ENCODE results near the gene OPN1LW. TPM values are rescaled to one million over a fixed set of nuclear protein-coding genes. Genes with fewer than 3 reads are reported as not detected.

The OPN1LW gene
- total RNA-seq, 1 experiment from 2014 or later: not detected

- H3K79me2 ChIP-seq (ENCODE audit: low read length): no peaks in the 10 kb centered on the region
- no peaks in the 10 kb centered on the region for H3F3A ChIP-seq (ENCODE audit: low read length, unreplicated experiment)
- no peaks in the 10 kb centered on the region for H3K9me2 ChIP-seq (replicated peaks; ENCODE audit: low read length)
- H3K4me1 ChIP-seq (ENCODE audit: insufficient read depth, low read length): peaks cover 5% of the 10 kb centered on the region
- no peak for ATAC-seq
- no peak overlapping the region for H2AFZ ChIP-seq (ENCODE audit: low read length)
- ChIA-PET POLR2A (ENCODE audit: unreplicated experiment) (interaction anchor here (0.6 kb wide), 1 partner anchor 253 kb away, joined by 5 read pairs; no protein-coding TSS in a partner anchor), CTCF (interaction anchor here (0.5 kb wide), 1 partner anchor 16 kb away, joined by 15 read pairs; no protein-coding TSS in a partner anchor)
- no peaks in the 10 kb centered on the region for H3K27me3 ChIP-seq (ENCODE audit: low read length)
- no peaks in the 10 kb centered on the region for H3K36me3 ChIP-seq (ENCODE audit: low read depth, low read length)
- TF ChIP-seq EZH2phosphoT487 (IDR thresholded peaks at IDR 0.05; ENCODE audit: borderline replicate concordance, low read length): no peak
- no peak for TF ChIP-seq CTCF (conservative IDR thresholded peaks at IDR 0.05; ENCODE audit: low read depth, low read length)
- TF ChIP-seq EZH2 (IDR thresholded peaks at IDR 0.05; ENCODE audit: low read length, unreplicated experiment): no peak
- no TSS peak for BruUV-seq (replicated peaks)
- H3K4me2 ChIP-seq (ENCODE audit: low read length): no peak overlapping the region
- H3K27ac ChIP-seq (ENCODE audit: low read length): no peak overlapping the region
- H3K4me3 ChIP-seq (ENCODE audit: low read length): no peak overlapping the region
- H3K9ac ChIP-seq (ENCODE audit: low read length): no peak overlapping the region
- DNase-seq: no peak
- no peaks in the 10 kb centered on the region for H3K9me3 ChIP-seq (ENCODE audit: low read length)
- intact Hi-C loops (cut with micrococcal nuclease): no loop called here
- no peaks in the 10 kb centered on the region for H4K20me1 ChIP-seq (ENCODE audit: low read length)
These were observed 27.4 kb upstream of the OPN1LW start for GRCh38 chrX:154116426-154117211.

GRCh38 chrX:154117566-154117965 is 26.5 kb upstream of the OPN1LW start:
- intact Hi-C loops (cut with micrococcal nuclease): no loop called here
- no peak overlapping the region for H3K27ac ChIP-seq (ENCODE audit: low read length)
- no peak overlapping the region for H3K4me2 ChIP-seq (ENCODE audit: low read length)
- ATAC-seq: no peak
- no peak overlapping the region for H3K4me3 ChIP-seq (ENCODE audit: low read length)
- TF ChIP-seq EZH2phosphoT487 (IDR thresholded peaks at IDR 0.05; ENCODE audit: borderline replicate concordance, low read length) (no peak), CTCF (conservative IDR thresholded peaks at IDR 0.05; ENCODE audit: low read depth, low read length) (no peak), EZH2 (IDR thresholded peaks at IDR 0.05; ENCODE audit: low read length, unreplicated experiment) (no peak)
- no peaks in the 10 kb centered on the region for H3F3A ChIP-seq (ENCODE audit: low read length, unreplicated experiment)
- peaks cover 15% of the 10 kb centered on the region for H3K4me1 ChIP-seq (ENCODE audit: insufficient read depth, low read length)
- H3K9ac ChIP-seq (ENCODE audit: low read length): no peak overlapping the region
- ChIA-PET POLR2A (ENCODE audit: unreplicated experiment) (no interaction called here), CTCF (no interaction called here)
- no peaks in the 10 kb centered on the region for H3K27me3 ChIP-seq (ENCODE audit: low read length)
- no peaks in the 10 kb centered on the region for H3K9me3 ChIP-seq (ENCODE audit: low read length)
- H2AFZ ChIP-seq (ENCODE audit: low read length): no peak overlapping the region
- no peaks in the 10 kb centered on the region for H3K79me2 ChIP-seq (ENCODE audit: low read length)
- H3K36me3 ChIP-seq (ENCODE audit: low read depth, low read length): no peaks in the 10 kb centered on the region
- H4K20me1 ChIP-seq (ENCODE audit: low read length): no peaks in the 10 kb centered on the region
- H3K9me2 ChIP-seq (replicated peaks; ENCODE audit: low read length): no peaks in the 10 kb centered on the region
- no TSS peak for BruUV-seq (replicated peaks)
- no peak for DNase-seq

DNA sequence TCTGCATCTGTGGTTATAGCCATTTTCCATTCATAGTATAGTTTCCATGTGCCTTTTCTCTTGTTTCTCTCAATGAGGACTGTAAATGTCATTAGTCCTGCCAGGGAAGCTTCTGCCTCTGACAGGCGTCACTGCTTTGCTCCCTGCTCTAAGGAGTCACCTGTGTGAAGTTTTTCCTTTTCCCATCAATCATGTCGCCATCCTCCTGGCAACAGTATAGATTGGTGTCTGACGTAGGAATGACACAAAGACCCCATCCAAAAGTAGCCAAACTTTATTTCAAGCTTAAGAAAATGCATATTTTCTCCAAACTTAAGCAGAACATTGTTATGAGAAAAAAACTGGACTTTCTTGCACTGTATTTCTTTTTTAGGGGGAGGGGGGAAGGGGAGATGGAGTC is 23.5 kb upstream of the OPN1LW start:
- Histone ChIP-seq H4K20me1 (ENCODE audit: low read length) (no peaks in the 10 kb centered on the region), H3K9me2 (replicated peaks; ENCODE audit: low read length) (no peaks in the 10 kb centered on the region), H3K9ac (ENCODE audit: low read length) (no peak overlapping the region), H3K36me3 (ENCODE audit: low read depth, low read length) (no peaks in the 10 kb centered on the region), H3K9me3 (ENCODE audit: low read length) (no peaks in the 10 kb centered on the region), H2AFZ (ENCODE audit: low read length) (no peak overlapping the region), H3K79me2 (ENCODE audit: low read length) (no peaks in the 10 kb centered on the region), H3K4me3 (ENCODE audit: low read length) (no peak overlapping the region), H3K4me2 (ENCODE audit: low read length) (no peak overlapping the region), H3K27ac (ENCODE audit: low read length) (no peak overlapping the region), H3K27me3 (ENCODE audit: low read length) (no peaks in the 10 kb centered on the region), H3F3A (ENCODE audit: low read length, unreplicated experiment) (no peaks in the 10 kb centered on the region), H3K4me1 (ENCODE audit: insufficient read depth, low read length) (peaks cover 32% of the 10 kb centered on the region)
- ATAC-seq (no peak), DNase-seq (no peak)
- no peak for TF ChIP-seq CTCF (conservative IDR thresholded peaks at IDR 0.05; ENCODE audit: low read depth, low read length)
- no peak for TF ChIP-seq EZH2 (IDR thresholded peaks at IDR 0.05; ENCODE audit: low read length, unreplicated experiment)
- no peak for TF ChIP-seq EZH2phosphoT487 (IDR thresholded peaks at IDR 0.05; ENCODE audit: borderline replicate concordance, low read length)
- intact Hi-C loops (cut with micrococcal nuclease): no loop called here
- no TSS peak for BruUV-seq (replicated peaks)
- ChIA-PET POLR2A (ENCODE audit: unreplicated experiment) (no interaction called here), CTCF (interaction anchor here (0.6 kb wide), 1 partner anchor 9 kb away, joined by 3 read pairs; no protein-coding TSS in a partner anchor)

Data from PC-3 (cell line).